ENCODE measurements around the gene NRIP3. TPM values are rescaled to one million over a fixed set of nuclear protein-coding genes. Genes with fewer than 3 reads are reported as not detected.
A peak's percentile ranks its signal among the peaks of the same experiment; 100 is the strongest.

NRIP3 gene
- polyA plus RNA-seq, 1 experiment = 4.7 TPM

DNA sequence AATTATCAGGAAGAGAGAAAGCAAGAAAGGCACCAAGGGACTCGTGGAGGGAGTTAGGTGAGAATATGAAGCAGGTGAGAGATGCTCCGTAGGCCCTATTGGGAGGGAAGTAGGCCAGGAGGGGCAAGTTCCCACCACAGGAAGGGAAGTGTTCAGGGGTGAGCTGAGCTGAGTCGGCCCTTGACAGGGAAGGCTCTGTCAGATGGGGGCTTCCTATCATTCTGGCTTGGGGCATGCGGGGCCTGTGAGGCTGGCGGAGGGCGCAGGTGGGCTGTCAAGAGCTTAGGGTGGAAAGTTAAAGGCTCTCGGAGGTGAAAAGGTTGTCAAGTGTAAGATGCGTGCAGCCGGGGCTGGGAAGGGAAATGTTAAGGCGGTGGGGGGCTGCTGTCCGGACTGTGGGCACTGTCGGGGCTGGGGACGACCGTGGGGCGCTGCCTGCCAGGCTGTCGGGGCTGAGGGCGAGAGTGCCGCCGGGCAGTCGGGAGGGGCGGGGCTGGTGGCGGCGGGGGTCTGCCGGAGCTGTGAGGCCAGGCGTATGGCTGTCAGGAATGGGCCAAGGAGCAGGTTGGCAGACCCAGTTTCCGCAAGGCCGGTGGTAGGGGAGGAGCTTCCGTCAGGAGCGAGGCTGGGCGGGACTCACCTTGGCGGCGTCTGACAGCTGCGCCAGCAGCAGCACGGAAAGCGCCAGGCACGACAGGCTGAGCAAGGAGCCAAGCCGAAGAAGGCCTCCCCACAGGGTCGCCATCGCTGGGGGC lies 40.1 kb downstream of the NRIP3 start:
- no peak for TF ChIP-seq CTCF (IDR thresholded peaks at IDR 0.05; ENCODE audit: insufficient read depth, low read depth, low read length)
- ChIA-PET CTCF (interaction anchor here (0.9 to 1.6 kb wide), 5 partner anchors 49 to 174 kb away, joined by 3 to 5 read pairs (median 4); no protein-coding TSS in a partner anchor), POLR2A (no interaction called here)
- Histone ChIP-seq H3K36me3 (ENCODE audit: control insufficient read depth, insufficient read depth, low read length) (peaks cover 2% of the 10 kb centered on the region), H3K4me3 (ENCODE audit: low read depth, low read length) (peak overlapping the region; percentile 90), H3K27me3 (ENCODE audit: control insufficient read depth, insufficient read depth, low read length) (no peaks in the 10 kb centered on the region)
- DNase-seq (ENCODE audit: low read depth) = no peak

DNA sequence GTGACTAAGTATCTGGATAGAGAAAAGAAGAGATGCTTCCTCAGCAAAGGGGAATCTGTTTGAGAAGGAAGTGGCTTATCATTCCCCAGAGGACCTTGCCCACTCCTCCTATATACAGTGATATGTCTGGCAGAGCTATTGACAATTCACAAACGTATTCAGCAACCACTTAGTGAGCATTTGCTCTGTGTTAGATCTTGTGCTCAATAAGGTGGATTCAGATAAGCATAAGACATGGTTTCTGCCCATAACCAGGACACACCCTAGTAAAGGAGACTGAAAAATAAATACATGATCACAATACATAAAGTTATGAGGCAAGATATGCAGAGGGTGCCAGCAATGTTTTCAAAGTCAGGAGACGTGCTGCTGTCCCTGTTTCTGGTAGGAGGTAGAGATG lies 41.0 kb downstream of the NRIP3 start:
- POLR2A ChIA-PET = no interaction called here
- CTCF ChIA-PET = interaction anchor here (0.9 to 1.5 kb wide), 3 partner anchors 48 to 174 kb away, joined by 3 to 5 read pairs (median 3); no protein-coding TSS in a partner anchor
- no peak overlapping the region for H3K4me3 ChIP-seq (ENCODE audit: low read depth, low read length)
- no peak for TF ChIP-seq CTCF (IDR thresholded peaks at IDR 0.05; ENCODE audit: insufficient read depth, low read depth, low read length)
- no peaks in the 10 kb centered on the region for H3K27me3 ChIP-seq (ENCODE audit: control insufficient read depth, insufficient read depth, low read length)
- DNase-seq (ENCODE audit: low read depth) = no peak
- H3K36me3 ChIP-seq (ENCODE audit: control insufficient read depth, insufficient read depth, low read length) = peaks cover 2% of the 10 kb centered on the region

GRCh38 chr11:8961401-8961800 lies 42.4 kb downstream of the NRIP3 start:
- no peak for TF ChIP-seq CTCF (IDR thresholded peaks at IDR 0.05; ENCODE audit: insufficient read depth, low read depth, low read length)
- ChIA-PET CTCF (interaction anchor here (1.1 to 5.2 kb wide), 4 partner anchors 44 to 176 kb away, joined by 4 to 49 read pairs (median 4); no protein-coding TSS in a partner anchor), POLR2A (no interaction called here)
- Histone ChIP-seq H3K4me3 (ENCODE audit: low read depth, low read length) (no peak overlapping the region), H3K36me3 (ENCODE audit: control insufficient read depth, insufficient read depth, low read length) (peaks cover 2% of the 10 kb centered on the region), H3K27me3 (ENCODE audit: control insufficient read depth, insufficient read depth, low read length) (no peaks in the 10 kb centered on the region)
- DNase-seq (ENCODE audit: low read depth) = no peak

DNA sequence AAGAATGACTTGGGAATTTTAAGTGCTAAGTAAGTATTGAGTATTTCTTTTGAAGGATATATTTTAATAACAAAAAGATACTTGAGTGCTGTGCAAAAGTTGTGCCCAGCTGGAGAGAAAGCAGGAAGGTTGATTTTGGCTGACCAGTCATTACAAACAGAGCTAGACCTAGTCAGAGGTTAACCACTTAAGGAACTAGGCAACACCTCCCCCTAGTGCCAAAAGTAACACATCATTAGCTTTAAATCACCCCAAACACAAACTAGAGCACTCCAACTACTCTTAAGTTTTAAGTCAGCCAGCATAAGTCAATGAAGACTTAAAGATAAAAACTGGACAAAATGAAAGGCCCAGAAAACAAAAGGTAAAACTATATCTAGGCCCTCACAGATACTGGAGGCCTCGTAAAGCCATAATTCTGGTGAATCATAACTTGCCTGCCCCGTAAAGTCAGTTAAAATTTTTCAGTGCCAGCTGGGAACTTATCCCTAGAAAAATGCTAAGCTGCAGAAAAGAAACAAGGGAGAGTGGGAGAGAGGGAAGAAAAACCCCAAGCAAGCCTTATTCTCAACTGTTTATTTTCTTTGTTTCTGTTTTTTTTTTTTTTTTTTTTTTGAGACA lies 44.1 kb downstream of the NRIP3 start:
- peak; percentile 66 for TF ChIP-seq CTCF (IDR thresholded peaks at IDR 0.05; ENCODE audit: insufficient read depth, low read depth, low read length)
- Histone ChIP-seq H3K27me3 (ENCODE audit: control insufficient read depth, insufficient read depth, low read length) (no peaks in the 10 kb centered on the region), H3K4me3 (ENCODE audit: low read depth, low read length) (no peak overlapping the region), H3K36me3 (ENCODE audit: control insufficient read depth, insufficient read depth, low read length) (peaks cover 3% of the 10 kb centered on the region)
- ChIA-PET POLR2A (interaction anchor here (0.6 to 1.0 kb wide), 4 partner anchors 37 to 767 kb away, joined by 3 to 12 read pairs (median 4); no protein-coding TSS in a partner anchor), CTCF (interaction anchor here (0.6 to 5.2 kb wide), 32 partner anchors 9 to 765 kb away, joined by 3 to 49 read pairs (median 4); partner anchors contain the start of genes AKIP1 and ASCL3)
- peak; percentile 22 for DNase-seq (ENCODE audit: low read depth)

DNA sequence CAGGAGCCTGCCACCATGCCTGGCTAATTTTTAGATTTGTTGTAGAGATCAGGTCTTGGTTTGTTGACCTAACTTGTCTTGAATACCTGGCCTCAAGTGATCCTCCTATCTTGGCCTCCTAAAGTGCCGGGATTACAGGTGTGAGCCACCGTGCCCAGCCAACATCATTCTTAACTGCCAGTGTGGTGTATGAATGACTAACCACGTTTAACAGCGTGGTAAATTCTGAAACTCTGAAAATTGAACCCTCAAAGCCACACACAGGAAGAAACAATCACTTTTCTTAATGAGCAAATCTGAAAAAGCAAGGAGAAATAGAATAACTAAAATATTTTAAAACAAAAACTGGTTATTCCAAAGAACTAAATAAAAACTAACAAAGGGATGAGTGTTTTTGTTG lies 46.9 kb downstream of the NRIP3 start:
- ChIA-PET CTCF (interaction anchor here (5.2 kb wide), 1 partner anchor 42 kb away, joined by 49 read pairs; no protein-coding TSS in a partner anchor), POLR2A (no interaction called here)
- Histone ChIP-seq H3K27me3 (ENCODE audit: control insufficient read depth, insufficient read depth, low read length) (no peaks in the 10 kb centered on the region), H3K36me3 (ENCODE audit: control insufficient read depth, insufficient read depth, low read length) (peaks cover 5% of the 10 kb centered on the region), H3K4me3 (ENCODE audit: low read depth, low read length) (no peak overlapping the region)
- TF ChIP-seq CTCF (IDR thresholded peaks at IDR 0.05; ENCODE audit: insufficient read depth, low read depth, low read length) = no peak
- no peak for DNase-seq (ENCODE audit: low read depth)

All from BJ (cell line).